GM19324 (cell line): ENCODE results near the gene BLOC1S4.

Source experiments
- ATAC-seq: cut with Tn5 transposase; IDR thresholded peaks from one replicate; pipeline ENCODE4 v1.9.1; 2021; ENCODE audit warnings: mild to moderate bottlenecking, moderate library complexity; ENCODE audit not compliant: unreplicated experiment, low FRiP score

BLOC1S4 gene

DNA sequence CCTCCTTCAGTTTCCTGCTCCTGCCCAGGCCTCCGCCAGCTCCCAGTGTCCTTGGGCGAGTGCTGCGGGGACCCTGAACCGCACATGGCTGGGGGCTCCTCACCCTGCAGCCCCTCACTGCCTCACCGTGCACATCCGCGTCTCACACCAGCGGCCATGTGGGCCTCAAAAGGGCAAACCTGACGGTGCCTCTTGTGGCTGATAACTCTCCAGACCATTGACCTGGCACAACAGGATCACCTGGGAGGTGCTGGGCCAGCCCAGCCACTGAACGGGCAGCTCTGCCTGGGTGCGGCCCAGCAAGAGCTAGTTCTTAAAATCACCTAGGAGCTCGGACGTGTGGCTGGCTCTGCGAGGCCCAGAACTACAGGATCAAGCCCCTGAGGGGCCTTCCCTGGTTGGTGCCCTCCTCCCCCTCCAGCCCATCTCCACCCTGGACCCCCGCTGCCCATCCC, 26.4 kb upstream of the BLOC1S4 start:
- ATAC-seq = no peak

DNA sequence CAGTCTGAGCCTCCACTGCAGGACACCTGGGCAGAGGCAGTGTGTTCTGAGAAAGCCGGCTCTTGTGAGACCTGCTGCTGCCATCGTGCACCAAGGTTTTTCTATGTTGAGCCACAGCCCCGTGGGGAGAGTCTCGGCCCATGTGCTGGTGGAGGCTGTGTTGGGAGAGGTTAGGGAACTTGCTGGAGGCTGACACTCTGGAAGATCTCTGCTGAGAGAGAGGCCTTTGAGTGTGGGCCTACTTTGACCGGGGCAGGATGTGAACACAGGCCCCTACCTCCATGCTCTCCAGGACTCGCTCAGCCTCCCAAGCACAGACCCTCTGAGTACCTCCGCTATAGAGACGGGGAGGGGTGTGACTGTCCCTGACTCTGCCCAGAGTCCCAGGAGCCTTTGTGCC, 23.6 kb upstream of the BLOC1S4 start:
- ATAC-seq = no peak

DNA sequence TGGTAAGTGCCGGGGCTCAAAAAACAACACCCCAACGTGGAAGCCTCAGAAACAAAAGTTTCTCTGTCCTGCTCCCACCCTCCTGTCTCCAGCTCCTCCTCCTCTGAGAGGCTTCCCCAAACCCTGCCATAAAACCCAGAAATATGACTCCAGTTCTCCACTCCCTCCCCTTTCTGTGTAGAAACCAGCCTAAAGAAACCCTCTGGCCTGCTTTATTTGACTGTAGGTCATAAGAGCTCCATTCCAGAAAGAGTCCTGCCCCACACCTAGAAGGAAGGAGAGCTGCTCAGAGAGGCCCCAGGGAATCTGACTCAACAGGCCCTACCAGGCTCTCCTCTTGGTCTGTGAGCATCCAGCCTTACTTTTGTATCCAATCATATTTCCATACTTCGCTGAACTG, 23.2 kb upstream of the BLOC1S4 start:
- no peak for ATAC-seq

DNA sequence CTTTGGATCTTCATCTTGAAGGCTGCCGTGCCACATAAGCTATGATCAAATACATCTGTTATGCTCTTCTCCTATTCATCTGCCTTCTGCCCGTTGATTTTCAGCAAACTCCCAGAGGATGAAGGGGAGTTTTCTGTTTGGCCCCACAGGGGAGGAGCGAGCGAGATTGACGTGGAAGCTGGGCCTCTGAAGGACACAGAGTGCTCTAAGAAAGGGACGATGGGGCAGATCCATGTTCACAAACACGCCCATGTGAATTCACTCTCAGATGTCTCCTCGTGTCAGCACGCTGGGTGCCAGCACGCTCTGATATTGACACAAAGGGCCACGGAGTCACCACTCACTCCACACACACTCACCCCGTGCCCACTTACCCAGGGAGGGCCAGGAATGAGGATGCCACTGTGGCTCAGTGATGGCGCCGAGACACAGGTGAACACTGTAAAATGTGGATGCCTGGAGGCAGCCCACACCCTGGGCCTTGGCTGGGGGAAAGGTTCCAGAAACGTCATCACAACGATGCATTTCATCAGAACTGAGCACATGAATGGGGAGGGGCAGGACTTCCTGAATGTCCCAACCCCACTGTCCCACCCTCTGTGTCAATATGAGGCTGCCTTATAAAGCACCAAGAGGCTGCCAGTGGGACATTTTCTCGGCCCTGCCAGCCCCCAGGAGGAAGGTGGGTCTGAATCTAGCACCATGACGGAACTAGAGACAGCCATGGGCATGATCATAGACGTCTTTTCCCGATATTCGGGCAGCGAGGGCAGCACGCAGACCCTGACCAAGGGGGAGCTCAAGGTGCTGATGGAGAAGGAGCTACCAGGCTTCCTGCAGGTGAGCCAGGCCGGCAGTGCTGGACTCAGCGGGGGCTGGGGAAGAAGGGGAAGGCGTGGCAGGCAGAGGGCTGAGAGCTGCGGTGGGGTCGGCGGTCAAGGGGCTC, 22.5 kb upstream of the BLOC1S4 start, which contains the start of gene S100P:
TSS of gene S100P (plus strand) at position 648 of the 946 bp plus-strand sequence. CDS start at position 703, 55 bp downstream.
- ATAC-seq = no peak

DNA sequence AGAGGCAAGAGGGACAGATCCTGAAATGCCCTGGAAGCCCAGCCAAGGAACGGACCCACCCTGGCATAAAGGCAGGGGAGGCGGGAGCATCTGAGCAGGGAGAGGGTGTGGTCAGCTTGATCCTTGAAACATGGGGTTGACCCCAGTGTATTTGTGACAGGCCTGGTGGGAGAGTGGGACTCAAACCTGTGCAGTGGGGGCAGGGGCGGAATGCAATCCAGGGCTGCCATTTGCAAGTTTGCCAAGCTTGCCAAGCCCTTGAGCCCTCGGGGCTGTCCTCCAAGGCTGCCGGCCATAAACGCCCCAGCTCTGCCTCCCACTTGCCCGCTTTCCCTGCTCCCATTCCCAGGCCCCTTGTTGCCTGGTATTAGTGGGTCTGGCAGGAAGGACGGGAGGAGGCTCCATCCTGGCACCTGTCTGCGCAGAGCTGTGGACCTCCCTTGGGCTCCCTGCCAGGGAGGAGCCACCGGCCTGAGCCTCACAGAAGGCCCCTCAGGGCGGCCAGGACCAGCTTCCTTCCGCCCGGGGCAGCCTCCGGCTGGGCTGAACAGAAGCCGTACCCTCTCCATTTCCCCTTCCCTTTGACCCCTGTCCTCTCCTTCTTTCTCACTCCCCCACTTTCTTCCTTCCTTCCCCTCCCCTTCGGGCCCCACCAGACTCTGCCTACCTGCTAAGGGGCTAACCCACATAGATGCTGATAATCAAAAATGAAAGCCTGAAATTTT, 21.6 kb upstream of the BLOC1S4 start:
- no peak for ATAC-seq

DNA sequence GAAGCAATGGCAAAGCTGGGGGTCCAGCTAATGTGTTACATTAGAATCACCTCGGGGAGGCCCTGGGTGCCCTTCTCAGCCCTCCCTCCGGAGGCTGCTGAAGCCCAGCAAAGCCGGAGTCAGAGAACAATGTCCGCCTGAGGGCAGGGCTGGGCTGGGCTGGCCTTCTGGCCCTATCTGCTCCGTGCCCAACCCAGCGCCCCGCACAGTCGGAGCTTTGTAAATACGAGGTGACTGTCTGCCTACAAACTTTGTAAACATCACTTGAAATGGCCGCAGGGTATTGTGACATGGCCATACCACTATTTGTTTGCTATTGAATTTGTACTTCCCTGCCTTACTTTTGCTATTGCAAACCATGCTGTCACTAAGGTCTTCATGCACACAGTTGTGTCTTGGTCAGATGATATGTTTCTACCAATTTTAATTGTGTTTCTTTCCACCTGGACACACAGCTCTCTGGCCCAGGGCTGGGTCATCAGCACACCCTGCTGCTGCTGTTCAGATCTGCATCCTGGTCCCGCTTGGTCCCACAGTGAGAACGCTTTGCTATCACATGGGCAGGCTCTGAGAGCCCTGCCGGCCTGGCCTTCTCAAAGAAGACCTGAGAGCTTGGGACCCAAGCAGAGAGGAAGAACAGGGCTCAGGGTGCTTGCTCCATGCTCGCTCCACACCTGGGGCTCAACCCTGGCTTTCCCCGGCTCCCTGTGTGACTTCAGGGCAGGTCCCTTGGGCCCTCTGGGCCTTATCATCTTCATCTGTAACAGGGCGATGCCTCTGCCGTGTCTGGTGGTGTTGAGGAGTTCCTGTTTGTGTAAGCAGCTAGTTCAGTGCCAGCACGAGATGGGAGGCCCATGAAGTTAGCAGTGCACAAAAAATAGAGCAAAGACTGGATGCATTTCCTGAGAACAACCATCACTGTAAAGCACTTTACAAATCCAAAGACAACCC, 20.0 kb upstream of the BLOC1S4 start:
- no peak for ATAC-seq

DNA sequence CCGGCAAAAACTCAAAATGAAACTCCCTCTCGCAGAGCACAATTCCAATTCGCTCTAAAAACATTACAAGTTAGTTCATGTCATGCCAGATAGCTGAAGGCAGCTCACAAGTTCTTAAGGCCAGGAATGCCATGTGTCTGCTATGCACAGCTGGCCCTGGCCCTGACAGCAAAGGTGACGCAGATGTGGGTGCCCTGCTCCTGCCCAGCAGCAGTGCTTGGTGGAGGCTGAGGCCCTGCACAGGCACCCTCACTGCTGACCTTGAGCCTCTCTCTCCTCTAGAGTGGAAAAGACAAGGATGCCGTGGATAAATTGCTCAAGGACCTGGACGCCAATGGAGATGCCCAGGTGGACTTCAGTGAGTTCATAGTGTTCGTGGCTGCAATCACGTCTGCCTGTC, 19.4 kb upstream of the BLOC1S4 start:
- ATAC-seq = no peak

DNA sequence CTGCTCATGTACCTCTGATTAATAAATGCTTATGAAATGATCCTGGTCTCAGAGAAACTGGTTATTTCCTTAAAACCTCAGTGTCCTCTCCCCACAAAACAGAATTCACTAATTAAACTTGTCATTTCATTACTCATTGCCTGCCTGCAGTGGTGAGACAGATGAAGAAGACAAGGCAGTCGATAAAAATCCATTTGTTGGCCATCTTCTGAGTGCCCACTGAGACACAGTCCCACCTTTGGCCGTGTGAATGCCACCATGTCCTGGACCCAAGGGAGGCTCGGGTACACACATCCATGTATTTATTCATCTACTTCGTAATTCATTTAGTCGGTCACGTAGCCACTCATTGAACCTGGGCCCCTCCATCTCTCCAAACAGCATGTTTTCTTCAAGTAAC, 18.8 kb upstream of the BLOC1S4 start:
- ATAC-seq = no peak

DNA sequence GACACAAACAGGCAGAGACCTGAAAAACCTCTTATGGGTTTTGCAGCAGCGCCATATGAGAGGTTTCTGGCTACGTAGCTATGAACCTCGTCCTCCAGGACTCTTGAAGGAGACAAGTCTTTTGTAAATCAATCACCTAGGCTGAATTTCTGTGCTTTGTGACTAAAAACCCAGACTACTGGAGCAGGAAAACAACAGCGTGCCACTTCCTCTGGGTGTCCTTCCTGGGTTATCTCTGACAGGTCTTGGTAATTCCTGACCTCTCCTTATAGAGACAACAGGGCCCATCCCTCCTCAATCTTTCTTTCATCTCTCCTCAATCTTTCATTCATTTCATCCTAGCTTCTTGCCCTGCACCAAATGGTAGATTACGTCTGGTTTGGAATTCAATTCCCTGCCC, 16.6 kb upstream of the BLOC1S4 start:
- no peak for ATAC-seq

DNA sequence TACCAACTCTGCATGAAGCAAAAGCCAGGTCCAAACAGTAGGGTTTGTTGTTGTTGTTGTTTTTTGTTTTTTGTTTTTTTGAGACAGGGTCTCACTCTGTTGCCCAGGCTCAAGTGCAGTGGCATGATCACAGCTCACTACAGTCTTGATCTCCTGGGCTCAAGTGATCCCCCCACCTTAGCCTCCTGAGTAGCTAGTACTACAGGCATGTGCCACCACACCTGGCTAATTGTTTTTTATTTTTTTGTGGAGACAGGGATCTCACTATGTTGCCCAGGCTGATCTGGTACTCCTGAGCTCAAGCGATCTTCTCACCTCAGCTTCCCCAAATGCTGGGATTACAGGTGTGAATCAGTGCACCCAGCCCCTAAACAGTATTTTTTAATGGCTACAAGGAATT, 16.1 kb upstream of the BLOC1S4 start:
- ATAC-seq = no peak

DNA sequence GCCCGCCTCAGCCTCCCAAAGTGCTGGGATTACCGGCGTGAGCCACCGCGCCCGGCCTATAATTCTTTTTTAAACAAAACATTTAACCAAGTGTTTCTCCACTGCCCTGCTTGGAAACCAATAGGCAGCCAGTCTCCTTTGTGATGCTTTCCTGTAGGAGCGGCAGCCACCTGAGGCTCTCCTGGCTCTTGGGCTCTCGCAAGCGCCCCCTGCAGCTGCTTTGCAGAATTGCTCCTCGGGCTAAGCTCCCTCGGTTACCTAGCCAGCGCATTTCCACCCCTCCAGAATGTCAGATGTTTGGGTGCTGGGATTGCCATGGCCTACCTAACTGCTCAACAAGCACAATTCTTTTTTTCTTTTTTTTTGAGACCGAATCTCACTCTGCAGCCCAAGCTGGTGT, 14.6 kb upstream of the BLOC1S4 start:
- ATAC-seq = no peak

DNA sequence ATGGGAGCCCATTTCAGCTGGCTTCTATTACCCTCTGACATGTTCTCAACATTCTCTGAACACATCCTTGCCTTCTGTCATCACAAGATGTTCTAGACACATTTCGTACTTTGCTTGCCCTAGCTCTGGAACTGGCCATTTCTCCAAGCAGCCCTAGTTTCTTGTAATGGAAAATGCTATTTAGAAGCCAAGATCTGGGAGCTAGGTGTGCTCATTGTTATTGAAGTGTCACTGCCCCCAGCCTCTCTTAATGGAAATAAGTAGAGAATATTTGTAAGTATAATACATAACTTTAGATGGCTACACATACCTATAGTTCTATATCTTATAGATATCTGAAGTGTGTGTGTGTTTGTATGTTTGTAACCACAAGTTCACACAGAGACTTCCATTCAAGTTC, 13.2 kb upstream of the BLOC1S4 start:
- ATAC-seq = no peak

DNA sequence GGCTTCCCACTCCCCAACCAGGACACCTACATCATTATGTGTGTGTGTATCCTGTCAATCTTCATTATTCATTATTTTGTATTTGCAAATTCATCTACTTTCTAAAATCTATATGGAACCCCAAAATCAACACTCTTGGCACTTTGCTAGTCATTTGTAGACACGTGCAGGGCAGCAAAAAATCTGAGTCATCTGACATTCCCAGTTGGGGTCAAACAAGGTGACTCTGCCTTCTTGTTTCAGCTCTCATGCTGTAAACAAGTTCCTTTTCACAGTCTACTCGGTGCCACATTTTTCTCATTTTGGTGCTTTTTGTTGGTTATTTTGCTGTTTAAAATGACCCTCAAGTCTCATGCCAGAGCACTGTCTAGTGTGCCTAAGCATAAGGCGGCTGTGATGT, 12.2 kb upstream of the BLOC1S4 start:
- no peak for ATAC-seq

DNA sequence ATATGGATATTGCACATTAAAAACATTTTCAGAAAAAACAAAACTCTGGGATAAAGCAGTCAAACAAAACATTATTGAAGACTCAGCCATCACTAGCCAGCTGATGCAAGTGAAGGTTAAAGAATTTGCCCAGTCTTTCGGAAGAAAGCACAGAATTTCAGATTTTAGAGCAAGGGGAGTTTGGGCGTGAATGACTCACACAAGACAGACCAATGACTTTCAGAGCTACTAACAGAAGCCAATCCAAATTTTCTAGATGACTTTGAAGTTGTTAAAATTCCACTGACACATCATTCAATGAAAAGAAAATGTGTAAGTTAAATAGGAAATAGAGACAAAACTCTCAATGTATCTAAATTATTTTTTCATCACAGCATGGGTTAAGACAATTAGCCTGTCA, 10.3 kb upstream of the BLOC1S4 start:
- ATAC-seq = no peak

DNA sequence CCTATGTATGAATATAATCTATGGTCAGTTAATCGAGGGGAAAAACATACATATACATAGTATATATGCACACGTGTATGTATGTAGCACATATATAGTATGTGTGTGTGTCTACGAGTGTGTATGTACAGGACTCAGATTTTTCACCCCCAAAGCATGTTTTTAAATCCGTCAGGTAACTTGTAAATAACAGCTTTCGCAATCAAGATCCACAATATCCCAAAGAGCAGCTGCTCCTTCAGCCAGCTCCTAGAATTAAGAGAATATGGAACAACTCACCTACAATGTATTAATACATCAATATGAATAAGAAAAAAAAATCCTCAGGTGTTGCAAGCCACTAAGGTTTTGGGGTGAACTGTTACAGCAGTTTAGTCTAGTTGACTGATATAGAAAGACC, 9.8 kb upstream of the BLOC1S4 start:
- no peak for ATAC-seq

DNA sequence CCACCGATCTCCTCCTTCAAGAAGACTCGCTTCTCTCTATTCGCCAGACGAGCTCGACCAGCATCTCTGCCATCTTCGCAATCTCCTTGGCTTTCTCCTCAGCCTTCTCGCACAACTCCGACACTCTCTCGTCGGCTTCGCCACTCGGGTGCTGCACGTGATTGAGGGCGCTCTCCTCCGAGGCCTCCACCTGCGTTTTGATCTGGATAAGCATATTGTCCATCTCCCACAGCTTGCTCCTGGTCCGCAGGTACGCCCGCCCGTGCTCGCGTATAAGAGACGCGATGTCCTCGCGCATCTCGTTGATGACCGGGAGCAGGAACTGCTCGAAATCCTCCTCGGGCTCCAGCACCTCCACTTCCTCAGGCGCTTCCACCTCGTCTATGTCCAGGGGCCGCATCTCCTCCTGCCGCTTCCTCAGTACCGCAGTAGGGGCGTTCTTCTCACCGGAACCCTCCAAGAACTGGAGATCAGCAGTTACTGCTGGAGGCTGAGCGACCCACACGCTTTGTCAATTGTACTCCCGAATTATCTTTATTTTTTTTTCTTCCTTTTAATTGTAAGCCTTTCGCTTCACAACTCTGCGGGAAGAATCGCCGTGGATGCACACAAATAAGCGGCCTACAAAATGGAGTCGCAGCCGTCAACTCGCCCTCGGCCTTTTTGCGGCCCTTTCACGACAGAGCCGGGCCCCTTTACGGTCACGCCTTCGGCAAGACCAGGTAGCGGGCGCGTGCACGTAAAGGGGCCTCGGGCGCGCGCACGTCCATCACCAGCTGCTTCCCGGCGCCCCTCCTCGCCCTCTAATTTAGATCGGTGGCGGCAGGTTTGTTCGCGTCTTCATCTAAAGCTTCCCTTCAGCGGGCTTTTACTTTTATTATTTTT, 6.5 kb upstream of the BLOC1S4 start, which contains the start of gene MRFAP1L1:
TSS of gene MRFAP1L1 (minus strand) at position 636 of the 885 bp plus-strand sequence. CDS start at position 400, 236 bp downstream.
- peak; percentile 75 for ATAC-seq

DNA sequence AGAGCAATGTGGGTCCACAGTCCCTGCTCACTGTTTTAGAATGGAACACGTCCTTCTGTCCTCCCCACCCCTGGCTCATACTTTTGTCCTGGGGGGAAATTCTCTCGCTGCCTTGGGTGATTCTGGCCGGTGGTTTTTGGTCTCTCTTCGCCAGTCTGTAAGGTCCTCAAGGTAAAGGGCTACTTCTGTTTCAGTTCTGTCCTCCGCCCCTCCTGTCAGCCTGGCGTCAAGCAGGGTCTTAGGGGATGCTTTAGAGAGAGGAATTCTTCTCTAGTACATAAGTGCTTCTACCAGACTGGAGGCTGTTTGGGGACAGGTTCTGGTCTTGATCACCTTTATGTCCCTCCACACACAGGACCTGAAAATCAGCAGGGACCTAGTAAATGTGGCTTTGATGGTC, 5.7 kb upstream of the BLOC1S4 start:
- no peak for ATAC-seq

DNA sequence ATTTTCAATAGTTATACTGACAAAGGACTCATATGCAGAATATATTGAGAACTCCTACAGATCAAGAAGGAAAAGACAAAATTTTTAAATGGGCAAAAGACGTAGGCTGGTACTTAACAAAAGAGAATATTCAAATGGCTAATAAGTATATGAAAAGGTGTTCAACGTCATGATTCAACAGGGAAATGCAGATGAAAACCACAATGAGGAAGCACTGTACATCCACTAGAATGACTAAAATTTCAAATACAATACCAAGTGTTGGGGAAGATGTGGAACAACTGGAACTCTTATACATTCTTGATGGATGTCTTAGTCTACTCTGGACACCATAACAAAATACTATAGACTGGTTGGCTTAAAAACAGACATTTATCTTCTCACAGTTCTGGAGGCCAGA, 5.0 kb upstream of the BLOC1S4 start:
- ATAC-seq = no peak

DNA sequence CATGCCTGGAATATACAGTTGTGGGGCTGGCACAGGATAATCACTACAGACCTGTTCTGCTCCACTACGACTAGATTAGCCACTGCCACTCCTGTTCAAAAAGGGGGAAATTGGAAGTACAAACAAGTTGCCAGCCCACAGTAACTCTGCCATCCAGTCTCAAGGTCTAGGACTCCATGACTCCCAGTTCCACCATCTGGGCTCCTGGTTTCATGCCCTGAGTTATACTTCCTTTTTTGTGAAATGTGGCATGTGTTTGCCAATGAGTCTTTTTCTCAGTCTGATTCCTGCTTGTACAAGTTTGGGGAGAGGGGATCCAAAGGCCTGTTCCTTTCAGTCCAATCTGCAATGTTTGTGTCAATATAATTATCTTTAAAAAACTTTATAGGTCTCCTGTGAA, 1.0 kb upstream of the BLOC1S4 start:
- ATAC-seq = no peak

DNA sequence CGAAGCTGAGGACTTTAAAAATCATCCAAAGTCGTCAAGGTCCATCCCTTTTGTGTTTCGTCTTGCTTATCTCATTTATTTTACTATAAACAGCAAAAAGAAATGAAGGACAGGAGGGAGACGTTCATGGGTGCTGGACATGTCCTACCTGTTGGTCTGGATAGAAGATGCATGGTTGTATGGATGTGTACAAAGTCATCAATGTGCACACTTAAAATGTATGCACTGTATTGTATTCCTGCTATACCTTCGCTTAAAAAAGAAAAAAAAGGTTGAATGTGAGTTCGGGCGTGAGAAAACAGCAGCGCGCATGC, 313 bp upstream of the BLOC1S4 start:
- no peak for ATAC-seq
